Esophagus muscularis mucosa (tissue), 4 donors: ENCODE measurements around the gene UST. TPM values are rescaled to one million over a fixed set of nuclear protein-coding genes. Genes with fewer than 3 reads are reported as not detected.
A peak's percentile ranks its signal among the peaks of the same experiment; 100 is the strongest.
"Not testable (repeated sequence)": the region's sequence is repeated elsewhere in the genome, so short reads cannot be mapped to it uniquely, and the experiment has no call there.

Experiments
- DNase-seq: peaks from one replicate; pipeline ENCODE4 v3.0.0-alpha.2; 2017; ENCODE audit errors: extremely low spot score
- H3K27ac ChIP-seq, 4 donors: fragments of 200-600 bp; sonication (generic); replicated peaks in 1 of 4; 1 replicate in 3 of 4; 2 replicates in 1 of 4; pipeline ENCODE4 v1.5.1; 2016 to 2019; ENCODE audit warnings: mild to moderate bottlenecking in 1 of 4
- H3K27me3 ChIP-seq, 4 donors: fragments of 200-600 bp; sonication (generic); one replicate each; pipeline versions ENCODE4 v1.5.1 to v1.6.0; 2016 to 2019
- H3K36me3 ChIP-seq, 4 donors: fragments of 200-600 bp; sonication (generic); one replicate each; pipeline ENCODE4 v1.5.1; 2016 to 2019
- H3K4me1 ChIP-seq, 4 donors: fragments of 200-600 bp; sonication (generic); one replicate each; pipeline ENCODE4 v1.5.1; 2016 to 2019
- H3K4me3 ChIP-seq, 4 donors: fragments of 200-600 bp; sonication (generic); 1 replicate in 2 of 4; 2 replicates in 2 of 4; pipeline ENCODE4 v1.5.1; 2016 to 2019; ENCODE audit warnings: mild to moderate bottlenecking in 4 of 4, moderate library complexity in 1 of 4
- H3K9me3 ChIP-seq, 4 donors: fragments of 200-600 bp; sonication (generic); 1 replicate in 3 of 4; 2 replicates in 1 of 4; pipeline ENCODE4 v1.5.1; 2016 to 2019
- CTCF ChIP-seq, 3 experiments: fragments of 200-600 bp in 2 of 3; fragments of 450-650 bp in 1 of 3; sonication (generic) in 2 of 3; IDR thresholded peaks; one replicate each; pipeline ENCODE4 v1.5.1; 2017 to 2019; ENCODE audit warnings: antibody characterized with exemption in 3 of 3, mild to moderate bottlenecking in 2 of 3, moderate library complexity in 1 of 3
- EP300 ChIP-seq: sonication (generic); formaldehyde crosslinking; IDR thresholded peaks from one replicate; pipeline ENCODE4 v1.6.1; 2017; ENCODE audit warnings: antibody characterized with exemption
- POLR2A ChIP-seq: fragments of 450-650 bp; IDR thresholded peaks from one replicate; pipeline ENCODE4 v1.6.1; 2017; ENCODE audit warnings: antibody characterized with exemption, moderate library complexity, mild to moderate bottlenecking, low read depth
- POLR2AphosphoS5 ChIP-seq, 2 donors: sonication (generic); formaldehyde crosslinking; IDR thresholded peaks; one replicate each; pipeline ENCODE4 v1.6.1; 2017; ENCODE audit warnings: antibody characterized with exemption in 2 of 2
- WGBS: methylation state at CpG from one replicate; pipeline ENCODE4 v1.1.5; 2018; 5-methylcytosine and 5-hydroxymethylcytosine counted together
- intact Hi-C: fragments of 100-400 bp; cut with DNase I; formaldehyde crosslinking; loops from one replicate; pipeline ENCODE4 v1.15.1; 2023
- total RNA-seq, 4 donors: library from RNA; depleted of rRNA; stranded (reverse); fragments of >200 nt; gene quantifications; one replicate each; pipeline versions ENCODE4 v1.1.0 to v1.2.1, GENCODE V29; 2016

UST gene
- total RNA-seq, 4 donors from 2014 or later = 29.1 to 46.3 (median 32.4) TPM

DNA sequence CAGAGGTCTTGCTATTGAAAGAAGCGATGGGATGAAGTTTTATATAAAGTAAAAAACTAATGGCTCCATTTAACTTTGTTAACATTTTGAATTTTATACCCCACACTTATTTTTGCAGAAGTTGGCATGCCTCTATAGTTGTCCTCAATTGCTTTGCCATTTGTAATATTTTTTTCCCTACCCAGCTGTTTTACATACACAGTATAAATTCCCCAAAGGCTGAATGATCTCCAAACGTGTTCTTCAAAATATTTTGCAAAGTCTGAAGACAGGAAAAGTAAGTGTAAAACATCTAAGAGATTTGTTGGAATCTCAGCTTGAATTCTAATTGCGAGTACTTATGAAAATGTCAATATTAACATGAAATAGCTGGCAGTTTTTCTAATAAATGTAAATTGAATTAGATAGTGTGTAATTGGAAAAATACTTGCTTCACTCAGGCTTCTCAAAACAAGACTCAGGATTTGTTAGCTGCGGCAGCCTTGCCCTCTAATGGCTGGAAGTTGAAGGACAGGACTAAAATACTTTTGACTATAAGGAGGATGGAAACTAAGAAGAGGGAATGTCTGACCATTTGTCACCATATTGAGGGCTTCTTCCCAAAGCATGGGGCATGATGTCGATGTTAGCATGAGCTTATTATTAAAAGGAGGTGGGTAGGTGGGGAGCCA lies 226.8 kb downstream of the UST start:
- 33% methylated on average over 5 of the region's 5 CpGs for WGBS
- TF ChIP-seq EP300 = no peak
- TF ChIP-seq CTCF (IDR thresholded peaks at IDR 0.05) = peak; percentile 54 to 59 (median 55)
- intact Hi-C loops = no loop called here

GRCh38 chr6:148974351-148974750 lies 227.5 kb downstream of the UST start:
- 75% methylated on average over 4 of the region's 4 CpGs for WGBS
- Histone ChIP-seq H3K4me1 (peaks cover 0 to 34% (median 20%) of the 10 kb centered on the region in 4 donors), H3K27ac (no peak overlapping the region), H3K27me3 (no peaks in the 10 kb centered on the region), H3K9me3 (no peaks in the 10 kb centered on the region), H3K4me3 (no peak overlapping the region), H3K36me3 (no peaks in the 10 kb centered on the region)
- peak; percentile 7 for DNase-seq
- intact Hi-C loops = no loop called here
- TF ChIP-seq CTCF (IDR thresholded peaks at IDR 0.05) (no peak), POLR2A (no peak), POLR2AphosphoS5 (IDR thresholded peaks at IDR 0.05) (no peak), EP300 (no peak)

More for the DNA sequence above, 226.8 kb downstream of the UST start:
- Histone ChIP-seq H3K36me3 (no peaks in the 10 kb centered on the region), H3K27me3 (no peaks in the 10 kb centered on the region), H3K27ac (no peak overlapping the region), H3K9me3 (no peaks in the 10 kb centered on the region), H3K4me3 (no peak overlapping the region), H3K4me1 (peaks cover under 1 to 41% (median 27%) of the 10 kb centered on the region in 4 donors)
- no peak for DNase-seq

DNA sequence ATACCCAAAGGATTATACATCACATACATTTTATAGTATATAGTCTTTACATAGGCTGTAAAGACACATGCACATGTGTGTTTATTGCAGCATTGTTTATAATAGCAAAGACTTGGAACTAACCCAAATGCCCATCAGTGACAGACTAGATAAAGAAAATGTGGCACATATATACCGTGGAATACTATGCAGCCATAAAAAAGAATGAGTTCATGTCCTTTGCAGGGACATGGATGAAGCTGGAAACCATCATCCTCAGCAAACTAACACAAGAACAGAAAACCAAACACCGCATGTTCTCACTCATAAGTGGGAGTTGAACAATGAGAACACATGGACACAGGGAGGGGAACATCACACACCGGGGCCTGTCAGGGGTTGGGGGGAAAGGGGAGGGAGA lies 231.5 kb downstream of the UST start:
- 83% methylated on average over 3 of the region's 3 CpGs for WGBS
- H3K36me3 ChIP-seq, intact Hi-C loops: not testable (repeated sequence)

GRCh38 chr6:148979014-148979901 lies 232.4 kb downstream of the UST start:
- Histone ChIP-seq H3K9me3 (no peaks in the 10 kb centered on the region), H3K27ac (no peak overlapping the region), H3K27me3 (no peaks in the 10 kb centered on the region), H3K4me3 (no peak overlapping the region), H3K36me3 (no peaks in the 10 kb centered on the region), H3K4me1 (peaks cover 0 to 9% (median 2%) of the 10 kb centered on the region in 4 donors)
- no peak for TF ChIP-seq EP300
- no peak for TF ChIP-seq POLR2A
- TF ChIP-seq CTCF (IDR thresholded peaks at IDR 0.05) = no peak
- no peak for TF ChIP-seq POLR2AphosphoS5 (IDR thresholded peaks at IDR 0.05)
- intact Hi-C loops = no loop called here
- WGBS = 73% methylated on average over 7 of the region's 7 CpGs
- DNase-seq = peak; percentile 57

More for the DNA sequence above, 231.5 kb downstream of the UST start:
- not testable (repeated sequence) for H3K4me3 ChIP-seq, DNase-seq, H3K27ac ChIP-seq, H3K27me3 ChIP-seq, H3K9me3 ChIP-seq
- H3K4me1 ChIP-seq = peaks cover 0 to 18% (median 11%) of the 10 kb centered on the region in 4 donors

DNA sequence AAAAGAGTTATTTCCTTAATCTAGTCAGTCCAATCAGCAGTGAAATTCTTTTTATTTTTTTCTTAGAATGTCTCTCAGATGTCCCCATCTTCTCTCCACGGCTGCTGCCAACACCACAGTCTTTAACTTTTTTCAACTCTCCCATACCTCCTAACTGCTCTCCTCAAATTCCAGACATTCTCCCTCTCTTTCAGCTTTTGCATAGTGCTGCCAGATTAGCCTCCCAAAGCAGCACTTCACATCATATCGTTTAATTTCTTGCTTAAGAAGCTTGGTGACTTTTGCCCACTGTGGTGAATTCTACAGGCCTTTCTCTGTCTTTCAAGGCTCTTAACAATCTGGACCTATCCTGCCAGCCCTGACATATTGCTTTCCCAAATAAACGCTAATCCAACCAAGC lies 233.4 kb downstream of the UST start:
- no peaks in the 10 kb centered on the region for H3K27me3 ChIP-seq
- intact Hi-C loops = no loop called here
- WGBS = 50% methylated on average over 3 of the region's 3 CpGs
- no peak overlapping the region for H3K27ac ChIP-seq
- no peaks in the 10 kb centered on the region for H3K36me3 ChIP-seq
- no peak for TF ChIP-seq CTCF (IDR thresholded peaks at IDR 0.05)
- TF ChIP-seq EP300 = no peak
- TF ChIP-seq POLR2A = no peak
- TF ChIP-seq POLR2AphosphoS5 (IDR thresholded peaks at IDR 0.05) = no peak
- H3K4me3 ChIP-seq = no peak overlapping the region
- no peaks in the 10 kb centered on the region for H3K9me3 ChIP-seq
- peaks cover 0 to 12% (median 4%) of the 10 kb centered on the region in 4 donors for H3K4me1 ChIP-seq
- peak; percentile 85 for DNase-seq
